ENCODE data around the gene ADK.
"Not testable (repeated sequence)": the region's sequence is repeated elsewhere in the genome, so short reads cannot be mapped to it uniquely, and the experiment has no call there.

The ADK gene

DNA sequence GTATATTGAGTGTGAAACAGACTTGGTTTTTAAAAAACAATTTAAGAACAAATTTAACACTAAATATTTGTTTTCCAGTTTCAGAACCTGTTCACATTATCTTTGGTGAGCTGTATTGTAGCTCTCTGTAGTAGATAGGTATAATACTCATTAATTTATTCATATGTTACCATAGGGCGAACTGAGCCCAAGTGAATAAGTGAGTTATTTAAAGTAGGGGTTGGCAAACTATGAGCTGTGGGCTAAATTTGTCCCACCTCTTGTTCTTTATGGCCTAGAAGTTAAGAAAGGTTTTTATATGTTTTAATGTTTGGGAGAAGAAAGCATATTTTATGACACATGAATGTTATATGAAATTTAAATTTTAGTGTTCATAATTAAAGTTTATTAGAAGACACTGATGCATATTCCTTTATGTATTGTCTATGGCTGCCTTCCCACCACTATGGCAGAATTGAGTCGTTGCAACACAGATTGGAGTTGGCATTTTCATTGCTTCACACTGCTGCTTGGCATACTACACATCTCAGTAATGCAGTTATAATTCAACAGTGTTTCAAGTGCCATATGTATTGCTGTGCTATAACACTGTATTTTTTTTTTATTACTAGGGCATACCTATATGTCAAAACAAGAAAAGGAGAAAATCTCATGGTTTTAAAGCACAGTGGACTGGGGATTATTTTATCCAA, 146.5 kb downstream of the ADK start:
- H3K27me3 ChIP-seq (ENCODE audit: insufficient read depth, poor library complexity, severe bottlenecking): no peaks in the 10 kb centered on the region
- H3K4me3 ChIP-seq (replicated peaks; ENCODE audit: insufficient read depth, low read length): no peak overlapping the region
- TF ChIP-seq, protein P1, sequence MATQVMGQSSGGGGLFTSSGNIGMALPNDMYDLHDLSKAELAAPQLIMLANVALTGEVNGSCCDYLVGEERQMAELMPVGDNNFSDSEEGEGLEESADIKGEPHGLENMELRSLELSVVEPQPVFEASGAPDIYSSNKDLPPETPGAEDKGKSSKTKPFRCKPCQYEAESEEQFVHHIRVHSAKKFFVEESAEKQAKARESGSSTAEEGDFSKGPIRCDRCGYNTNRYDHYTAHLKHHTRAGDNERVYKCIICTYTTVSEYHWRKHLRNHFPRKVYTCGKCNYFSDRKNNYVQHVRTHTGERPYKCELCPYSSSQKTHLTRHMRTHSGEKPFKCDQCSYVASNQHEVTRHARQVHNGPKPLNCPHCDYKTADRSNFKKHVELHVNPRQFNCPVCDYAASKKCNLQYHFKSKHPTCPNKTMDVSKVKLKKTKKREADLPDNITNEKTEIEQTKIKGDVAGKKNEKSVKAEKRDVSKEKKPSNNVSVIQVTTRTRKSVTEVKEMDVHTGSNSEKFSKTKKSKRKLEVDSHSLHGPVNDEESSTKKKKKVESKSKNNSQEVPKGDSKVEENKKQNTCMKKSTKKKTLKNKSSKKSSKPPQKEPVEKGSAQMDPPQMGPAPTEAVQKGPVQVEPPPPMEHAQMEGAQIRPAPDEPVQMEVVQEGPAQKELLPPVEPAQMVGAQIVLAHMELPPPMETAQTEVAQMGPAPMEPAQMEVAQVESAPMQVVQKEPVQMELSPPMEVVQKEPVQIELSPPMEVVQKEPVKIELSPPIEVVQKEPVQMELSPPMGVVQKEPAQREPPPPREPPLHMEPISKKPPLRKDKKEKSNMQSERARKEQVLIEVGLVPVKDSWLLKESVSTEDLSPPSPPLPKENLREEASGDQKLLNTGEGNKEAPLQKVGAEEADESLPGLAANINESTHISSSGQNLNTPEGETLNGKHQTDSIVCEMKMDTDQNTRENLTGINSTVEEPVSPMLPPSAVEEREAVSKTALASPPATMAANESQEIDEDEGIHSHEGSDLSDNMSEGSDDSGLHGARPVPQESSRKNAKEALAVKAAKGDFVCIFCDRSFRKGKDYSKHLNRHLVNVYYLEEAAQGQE (IDR thresholded peaks at IDR 0.05; ENCODE audit: insufficient replicate concordance, low read depth): no peak
- TF ChIP-seq POLR2AphosphoS5 (IDR thresholded peaks at IDR 0.05; ENCODE audit: low read depth): no peak
- no peak for DNase-seq (ENCODE audit: low read depth in 1 of 2, low spot score in 1 of 2)
- H3K27ac ChIP-seq (replicated peaks): no peak overlapping the region

DNA sequence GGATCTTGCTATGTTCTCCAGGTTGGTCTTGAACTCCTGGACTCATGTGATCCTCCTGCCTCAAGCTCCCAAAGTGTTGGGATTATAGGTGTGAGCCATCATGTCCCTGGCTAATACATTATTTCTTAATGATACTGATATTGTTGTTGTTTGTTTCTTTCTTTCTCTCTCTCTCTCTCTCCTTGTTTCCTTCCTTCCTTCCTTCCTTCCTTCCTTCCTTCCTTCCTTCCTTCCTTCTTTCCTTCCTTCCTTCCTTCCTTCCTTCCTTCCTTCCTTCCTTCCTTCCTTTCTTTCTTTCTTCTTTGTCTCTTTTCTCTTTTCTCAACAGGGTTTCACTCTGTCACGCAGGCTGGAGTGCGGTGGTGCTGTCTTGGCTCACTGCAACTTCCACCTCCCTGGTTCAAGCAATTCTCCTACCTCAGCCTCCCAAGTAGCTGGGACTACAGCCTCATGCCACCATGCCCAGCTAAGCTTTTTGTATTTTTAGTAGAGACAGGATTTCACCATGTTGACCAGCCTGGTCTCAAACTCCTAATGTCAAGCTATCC, 149.1 kb downstream of the ADK start:
- H3K27me3 ChIP-seq (ENCODE audit: insufficient read depth, poor library complexity, severe bottlenecking); DNase-seq (ENCODE audit: low read depth in 1 of 2, low spot score in 1 of 2); H3K4me3 ChIP-seq (replicated peaks; ENCODE audit: insufficient read depth, low read length); H3K27ac ChIP-seq (replicated peaks): not testable (repeated sequence)

DNA sequence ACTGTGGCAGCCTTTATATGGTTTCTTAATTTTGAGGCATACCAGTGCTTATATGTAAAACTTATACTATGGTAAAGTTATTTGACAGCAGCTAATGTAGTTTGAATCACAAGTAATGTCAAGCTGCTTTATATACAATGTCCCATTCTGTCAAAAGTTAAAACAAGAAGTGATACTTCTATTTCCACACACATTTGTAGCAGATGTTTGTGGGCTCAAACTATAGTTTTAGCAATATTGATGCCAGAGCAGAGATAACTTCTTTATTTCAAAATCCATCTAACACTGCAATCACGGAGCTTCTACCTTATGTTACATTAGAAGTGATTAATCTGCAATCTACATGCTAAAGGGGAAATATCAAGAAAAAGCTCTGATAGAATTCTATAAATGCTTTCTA, 149.6 kb downstream of the ADK start:
- Histone ChIP-seq H3K4me3 (replicated peaks; ENCODE audit: insufficient read depth, low read length) (no peak overlapping the region), H3K27me3 (ENCODE audit: insufficient read depth, poor library complexity, severe bottlenecking) (no peaks in the 10 kb centered on the region), H3K27ac (replicated peaks) (no peak overlapping the region)
- TF ChIP-seq SPI1 (IDR thresholded peaks at IDR 0.05; ENCODE audit: borderline replicate concordance, low read depth): peak; percentile 48; the same call in 1 of the 2 replicates
- TF ChIP-seq POLR2AphosphoS5 (IDR thresholded peaks at IDR 0.05; ENCODE audit: low read depth): no peak
- DNase-seq (ENCODE audit: low read depth in 1 of 2, low spot score in 1 of 2): peak; percentile 4 to 10

DNA sequence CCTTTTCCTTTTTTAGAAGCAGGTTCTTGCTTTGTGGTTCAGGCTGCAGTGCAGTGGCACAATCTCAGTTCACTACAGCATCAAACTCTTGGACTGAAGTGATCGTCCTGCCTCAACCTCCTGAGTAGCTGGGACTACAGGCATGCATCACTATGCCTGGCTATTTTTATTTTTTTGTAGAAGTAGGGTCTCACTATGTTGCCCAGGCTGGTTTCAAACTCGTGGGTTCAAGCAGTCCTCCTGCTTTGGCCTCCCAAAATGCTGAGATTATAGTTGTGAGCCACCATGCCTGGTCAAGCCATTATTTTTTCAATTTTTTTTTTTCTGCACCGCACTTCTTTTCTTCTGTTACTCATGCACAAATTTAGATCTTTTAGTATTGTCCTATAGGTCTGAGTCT, 154.7 kb downstream of the ADK start:
- H3K27ac ChIP-seq (replicated peaks): no peak overlapping the region
- TF ChIP-seq SPI1 (IDR thresholded peaks at IDR 0.05; ENCODE audit: borderline replicate concordance, low read depth) (no peak), POLR2AphosphoS5 (IDR thresholded peaks at IDR 0.05; ENCODE audit: low read depth) (no peak), GABPA (IDR thresholded peaks at IDR 0.05; ENCODE audit: low read depth) (no peak)
- TF ChIP-seq, protein P2, sequence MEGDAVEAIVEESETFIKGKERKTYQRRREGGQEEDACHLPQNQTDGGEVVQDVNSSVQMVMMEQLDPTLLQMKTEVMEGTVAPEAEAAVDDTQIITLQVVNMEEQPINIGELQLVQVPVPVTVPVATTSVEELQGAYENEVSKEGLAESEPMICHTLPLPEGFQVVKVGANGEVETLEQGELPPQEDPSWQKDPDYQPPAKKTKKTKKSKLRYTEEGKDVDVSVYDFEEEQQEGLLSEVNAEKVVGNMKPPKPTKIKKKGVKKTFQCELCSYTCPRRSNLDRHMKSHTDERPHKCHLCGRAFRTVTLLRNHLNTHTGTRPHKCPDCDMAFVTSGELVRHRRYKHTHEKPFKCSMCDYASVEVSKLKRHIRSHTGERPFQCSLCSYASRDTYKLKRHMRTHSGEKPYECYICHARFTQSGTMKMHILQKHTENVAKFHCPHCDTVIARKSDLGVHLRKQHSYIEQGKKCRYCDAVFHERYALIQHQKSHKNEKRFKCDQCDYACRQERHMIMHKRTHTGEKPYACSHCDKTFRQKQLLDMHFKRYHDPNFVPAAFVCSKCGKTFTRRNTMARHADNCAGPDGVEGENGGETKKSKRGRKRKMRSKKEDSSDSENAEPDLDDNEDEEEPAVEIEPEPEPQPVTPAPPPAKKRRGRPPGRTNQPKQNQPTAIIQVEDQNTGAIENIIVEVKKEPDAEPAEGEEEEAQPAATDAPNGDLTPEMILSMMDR (IDR thresholded peaks at IDR 0.05; ENCODE audit: insufficient read depth, low read length): no peak
- TF ChIP-seq, protein P1 (IDR thresholded peaks at IDR 0.05; ENCODE audit: insufficient replicate concordance, low read depth): no peak
- no peak overlapping the region for H3K4me3 ChIP-seq (replicated peaks; ENCODE audit: insufficient read depth, low read length)
- DNase-seq (ENCODE audit: low read depth in 1 of 2, low spot score in 1 of 2): no peak
- H3K27me3 ChIP-seq (ENCODE audit: insufficient read depth, poor library complexity, severe bottlenecking): no peaks in the 10 kb centered on the region

DNA sequence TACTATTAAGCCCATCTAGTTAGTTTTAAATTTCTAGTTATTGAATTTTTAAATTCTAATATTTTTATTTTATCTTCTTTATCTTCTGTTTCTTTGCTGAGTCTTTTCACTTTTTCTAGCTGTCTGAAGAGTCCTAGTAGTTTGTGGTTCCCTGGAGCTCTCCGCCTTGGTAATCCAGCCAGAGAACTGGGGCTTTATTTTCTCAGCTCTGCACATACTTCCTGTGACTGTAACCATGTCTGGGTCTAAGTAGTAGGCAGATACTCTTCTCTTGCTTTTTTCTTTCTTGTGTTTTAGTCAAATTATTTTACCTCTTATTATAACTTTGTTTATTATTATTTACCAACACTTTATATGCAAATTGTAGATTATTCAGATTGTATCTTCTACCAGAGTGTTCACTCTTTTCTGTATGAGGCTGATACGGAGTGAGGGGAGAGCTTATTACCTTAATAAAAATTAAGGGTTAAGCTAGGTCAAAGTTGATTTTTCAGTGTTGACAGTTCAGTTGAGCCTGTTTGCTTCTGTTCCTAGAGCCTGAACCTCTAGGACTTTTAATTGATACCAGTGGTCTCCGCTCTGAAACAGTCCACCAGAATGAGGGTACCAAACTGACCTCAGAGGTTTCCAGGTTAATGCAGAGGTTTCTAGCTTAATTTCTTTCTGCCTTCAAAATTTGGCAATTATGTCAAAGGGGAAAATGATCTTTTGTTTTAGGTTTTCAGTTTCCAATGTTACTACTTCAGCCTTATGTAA, 155.4 kb downstream of the ADK start:
- TF ChIP-seq SPI1 (IDR thresholded peaks at IDR 0.05; ENCODE audit: borderline replicate concordance, low read depth) (no peak), GABPA (IDR thresholded peaks at IDR 0.05; ENCODE audit: low read depth) (no peak), POLR2AphosphoS5 (IDR thresholded peaks at IDR 0.05; ENCODE audit: low read depth) (no peak)
- TF ChIP-seq, protein P1 (IDR thresholded peaks at IDR 0.05; ENCODE audit: insufficient replicate concordance, low read depth): no peak
- TF ChIP-seq, protein P2 (IDR thresholded peaks at IDR 0.05; ENCODE audit: insufficient read depth, low read length): no peak
- no peak for DNase-seq (ENCODE audit: low read depth in 1 of 2, low spot score in 1 of 2)
- Histone ChIP-seq H3K27me3 (ENCODE audit: insufficient read depth, poor library complexity, severe bottlenecking) (no peaks in the 10 kb centered on the region), H3K27ac (replicated peaks) (no peak overlapping the region), H3K4me3 (replicated peaks; ENCODE audit: insufficient read depth, low read length) (no peak overlapping the region)

Measured in HL-60 (cell line).